Panc1 (cell line): ENCODE measurements around the gene NSDHL. TPM values are rescaled to one million over a fixed set of nuclear protein-coding genes. Genes with fewer than 3 reads are reported as not detected.

Experiments used
- ATAC-seq: fragments of 200-7000 bp; cut with Tn5 transposase; 2 replicates; pipeline ENCODE4 v1.9.1; 2020; ENCODE audit warnings: mild to moderate bottlenecking, moderate library complexity
- BruUV-seq: library from RNA; stranded (reverse); fragments of 400-500 nt; replicated peaks from 2 replicates; lab custom pipeline; 2021; lab: Mats Ljungman, UMichigan
- CTCF ChIA-PET: fragments of 300-600 bp; sonication (Branson Sonifier 250); formaldehyde crosslinking; loops from one replicate; lab custom pipeline; 2022; ENCODE audit warnings: antibody characterized with exemption; lab: Charles Lee
- POLR2A ChIA-PET: fragments of 300-600 bp; sonication (Branson Sonifier 250); formaldehyde crosslinking; loops from one replicate; lab custom pipeline; 2022; ENCODE audit warnings: antibody characterized with exemption; lab: Charles Lee
- DNase-seq: peaks from one replicate; pipeline ENCODE4 v3.0.0-alpha.2; 2010; ENCODE audit warnings: low read depth, low spot score
- H3K27ac ChIP-seq: 2 replicates; pipeline ENCODE4 v1.5.1; 2011; ENCODE audit warnings: mild to moderate bottlenecking, low read length, inconsistent platforms
- H3K27me3 ChIP-seq: fragments of 200-500 bp; sonication (Bioruptor generic); 2 replicates; pipeline ENCODE4 v1.6.0; 2014; ENCODE audit warnings: low read length, inconsistent platforms; ENCODE audit not compliant: control insufficient read depth, insufficient read depth
- H3K36me3 ChIP-seq: fragments of 200-500 bp; sonication (Bioruptor generic); 2 replicates; pipeline ENCODE4 v1.5.1; 2014; ENCODE audit warnings: inconsistent platforms, mild to moderate bottlenecking, low read length, moderate library complexity; ENCODE audit not compliant: control insufficient read depth, insufficient read depth
- H3K4me1 ChIP-seq: 2 replicates; pipeline ENCODE4 v1.5.1; 2011; ENCODE audit warnings: inconsistent platforms, mild to moderate bottlenecking, low read length, moderate library complexity; ENCODE audit not compliant: control insufficient read depth, insufficient read depth
- H3K4me3 ChIP-seq, 2 experiments: 2 replicates each; pipeline ENCODE4 v1.5.1; 2011 to 2012; ENCODE audit warnings: low read depth in 2 of 2, low read length in 2 of 2, mild to moderate bottlenecking in 2 of 2, inconsistent platforms in 1 of 2, moderate library complexity in 1 of 2
- H3K9me3 ChIP-seq: fragments of 200-500 bp; sonication (Bioruptor generic); 2 replicates; pipeline ENCODE4 v1.5.1; 2014; ENCODE audit warnings: low read depth, mild to moderate bottlenecking, inconsistent platforms, low read length, moderate library complexity; ENCODE audit not compliant: control insufficient read depth, insufficient read depth
- CTCF ChIP-seq: fragments of 450-650 bp; IDR thresholded peaks from 2 replicates; pipeline ENCODE4 v1.5.1; 2017; ENCODE audit warnings: mild to moderate bottlenecking
- POLR2AphosphoS5 ChIP-seq: IDR thresholded peaks from 2 replicates; pipeline ENCODE4 v1.6.1; 2012; ENCODE audit warnings: mild to moderate bottlenecking, low read depth, low read length, moderate library complexity
- REST ChIP-seq, 2 experiments: IDR thresholded peaks; 2 replicates each; pipeline ENCODE4 v1.6.1; 2011 to 2012; ENCODE audit warnings: low read depth in 2 of 2, control low read depth in 1 of 2, low read length in 1 of 2, mild to moderate bottlenecking in 1 of 2, moderate library complexity in 1 of 2; ENCODE audit not compliant: insufficient read depth in 1 of 2
- SIN3A ChIP-seq: IDR thresholded peaks from 2 replicates; pipeline ENCODE4 v1.6.1; 2012; ENCODE audit warnings: low read depth, mild to moderate bottlenecking, low read length, moderate library complexity, borderline replicate concordance; ENCODE audit not compliant: insufficient read depth
- TCF7L2 ChIP-seq: IDR thresholded peaks from 2 replicates; pipeline ENCODE4 v1.6.1; 2011; ENCODE audit warnings: mild to moderate bottlenecking, low read depth, low read length, inconsistent platforms
- in situ Hi-C: cut with HindIII; loops from 2 replicates; pipeline ENCODE4 v1.10.0; 2016; ENCODE audit warnings: low sequenced_read_pairs, low pct_unique_long_range_greater_than_20kb
- intact Hi-C: fragments of 100-400 bp; cut with micrococcal nuclease; formaldehyde crosslinking; loops from one replicate; pipeline ENCODE4 v1.10.0; 2022; ENCODE audit not compliant: unreplicated experiment
- total RNA-seq: library from RNA; stranded (reverse); gene quantifications from one replicate; pipeline ENCODE4 v1.2.1, GENCODE V29; 2021; ENCODE audit not compliant: unreplicated experiment

Gene NSDHL
- total RNA-seq, 1 experiment from 2014 or later: 75.0 TPM

GRCh38 chrX:152869972-152870371, 39.1 kb downstream of the NSDHL start:
- POLR2A ChIA-PET: no interaction called here
- DNase-seq (no peak), ATAC-seq (no peak)
- no TSS peak for BruUV-seq
- TF ChIP-seq SIN3A: no peak
- no peak for TF ChIP-seq TCF7L2
- no peak for TF ChIP-seq POLR2AphosphoS5
- in situ Hi-C loops (no loop called here), intact Hi-C loops (no loop called here)
- CTCF ChIA-PET: no interaction called here
- H3K9me3 ChIP-seq: no peaks in the 10 kb centered on the region
- no peaks in the 10 kb centered on the region for H3K27me3 ChIP-seq
- no peak overlapping the region for H3K4me3 ChIP-seq
- H3K36me3 ChIP-seq: no peaks in the 10 kb centered on the region; the same call in 1 of the 2 replicates
- no peaks in the 10 kb centered on the region for H3K4me1 ChIP-seq
- H3K27ac ChIP-seq: no peak overlapping the region

GRCh38 chrX:152871260-152871659, 40.4 kb downstream of the NSDHL start:
- no peak overlapping the region for H3K27ac ChIP-seq
- H3K36me3 ChIP-seq: no peaks in the 10 kb centered on the region; the same call in 1 of the 2 replicates
- intact Hi-C loops: no loop called here
- in situ Hi-C loops: no loop called here
- DNase-seq (no peak), ATAC-seq (0 out of 2 replicates have a peak, but pooled peaks have one; percentile 5)
- no peaks in the 10 kb centered on the region for H3K27me3 ChIP-seq
- no peaks in the 10 kb centered on the region for H3K4me1 ChIP-seq
- ChIA-PET CTCF (no interaction called here), POLR2A (interaction anchor here (0.6 kb wide), 1 partner anchor 1474 kb away, joined by 4 read pairs; the partner anchor contains the start of gene VMA21)
- TF ChIP-seq SIN3A (no peak), REST (IDR thresholded peaks at IDR 0.05; ENCODE audit: insufficient read depth in 1 of 2, low read depth in 2 of 2, low read length in 1 of 2) (no peak)
- BruUV-seq: no TSS peak
- H3K4me3 ChIP-seq: no peak overlapping the region
- H3K9me3 ChIP-seq: no peaks in the 10 kb centered on the region

GRCh38 chrX:152872522-152872921, 41.7 kb downstream of the NSDHL start:
- H3K4me3 ChIP-seq: no peak overlapping the region
- intact Hi-C loops: no loop called here
- H3K36me3 ChIP-seq: no peaks in the 10 kb centered on the region; the same call in 1 of the 2 replicates
- TF ChIP-seq POLR2AphosphoS5: no peak
- no peak for TF ChIP-seq SIN3A
- TF ChIP-seq REST (IDR thresholded peaks at IDR 0.05; ENCODE audit: insufficient read depth in 1 of 2, low read depth in 2 of 2, low read length in 1 of 2): no peak
- TF ChIP-seq CTCF: no peak
- no peak for TF ChIP-seq TCF7L2
- CTCF ChIA-PET: no interaction called here
- DNase-seq (no peak), ATAC-seq (no peak)
- POLR2A ChIA-PET: no interaction called here
- no peaks in the 10 kb centered on the region for H3K9me3 ChIP-seq
- no TSS peak for BruUV-seq
- no peak overlapping the region for H3K27ac ChIP-seq
- H3K4me1 ChIP-seq: no peaks in the 10 kb centered on the region
- H3K27me3 ChIP-seq: no peaks in the 10 kb centered on the region
- in situ Hi-C loops: no loop called here
